HEK293 (cell line): ENCODE results near the gene SQSTM1.

Experiments
- OVOL3 ChIP-seq: fragments of 450-650 bp; formaldehyde crosslinking; IDR thresholded peaks from 2 replicates; pipeline ENCODE4 v1.5.1; 2016; ENCODE audit warnings: missing biosample characterization, missing genetic modification characterization
- PBX3 ChIP-seq: sonication (generic); formaldehyde crosslinking; IDR thresholded peaks from 2 replicates; pipeline ENCODE4 v1.8.1; 2022; ENCODE audit warnings: mild to moderate bottlenecking, moderate library complexity, missing genetic modification reagents
- ZNF169 ChIP-seq: fragments of 450-650 bp; formaldehyde crosslinking; IDR thresholded peaks from 2 replicates; pipeline ENCODE4 v1.5.1; 2016; ENCODE audit warnings: missing biosample characterization, missing genetic modification characterization
- ZNF266 ChIP-seq: fragments of 450-650 bp; formaldehyde crosslinking; IDR thresholded peaks from 2 replicates; pipeline ENCODE4 v1.5.1; 2016; ENCODE audit warnings: missing biosample characterization, missing genetic modification characterization, low read depth
- ZNF580 ChIP-seq: fragments of 450-650 bp; formaldehyde crosslinking; IDR thresholded peaks from 2 replicates; pipeline ENCODE4 v1.5.1; 2016; ENCODE audit warnings: missing biosample characterization, missing genetic modification characterization
- ZNF837 ChIP-seq: fragments of 450-650 bp; formaldehyde crosslinking; IDR thresholded peaks from 2 replicates; pipeline ENCODE4 v1.5.1; 2016; ENCODE audit warnings: missing biosample characterization, missing genetic modification characterization
- TF ChIP-seq, protein P1 (sequence below): fragments of 450-650 bp; formaldehyde crosslinking; IDR thresholded peaks from 2 replicates; pipeline ENCODE4 v1.5.1; 2016; ENCODE audit warnings: missing biosample characterization, missing genetic modification characterization
- TF ChIP-seq, protein P2 (sequence below): fragments of 450-650 bp; formaldehyde crosslinking; IDR thresholded peaks from 2 replicates; pipeline ENCODE4 v1.5.1; 2016; ENCODE audit warnings: missing biosample characterization, missing genetic modification characterization
- TF ChIP-seq, protein P3 (sequence below): fragments of 450-650 bp; formaldehyde crosslinking; IDR thresholded peaks from 2 replicates; pipeline ENCODE4 v1.5.1; 2016; ENCODE audit warnings: missing biosample characterization, missing genetic modification characterization, borderline replicate concordance

GRCh38 chr5:179794575-179794974 is 26.1 kb upstream of the SQSTM1 start:
- no peak for TF ChIP-seq ZNF169 (tag by site-specific recombination)
- TF ChIP-seq, protein P1, sequence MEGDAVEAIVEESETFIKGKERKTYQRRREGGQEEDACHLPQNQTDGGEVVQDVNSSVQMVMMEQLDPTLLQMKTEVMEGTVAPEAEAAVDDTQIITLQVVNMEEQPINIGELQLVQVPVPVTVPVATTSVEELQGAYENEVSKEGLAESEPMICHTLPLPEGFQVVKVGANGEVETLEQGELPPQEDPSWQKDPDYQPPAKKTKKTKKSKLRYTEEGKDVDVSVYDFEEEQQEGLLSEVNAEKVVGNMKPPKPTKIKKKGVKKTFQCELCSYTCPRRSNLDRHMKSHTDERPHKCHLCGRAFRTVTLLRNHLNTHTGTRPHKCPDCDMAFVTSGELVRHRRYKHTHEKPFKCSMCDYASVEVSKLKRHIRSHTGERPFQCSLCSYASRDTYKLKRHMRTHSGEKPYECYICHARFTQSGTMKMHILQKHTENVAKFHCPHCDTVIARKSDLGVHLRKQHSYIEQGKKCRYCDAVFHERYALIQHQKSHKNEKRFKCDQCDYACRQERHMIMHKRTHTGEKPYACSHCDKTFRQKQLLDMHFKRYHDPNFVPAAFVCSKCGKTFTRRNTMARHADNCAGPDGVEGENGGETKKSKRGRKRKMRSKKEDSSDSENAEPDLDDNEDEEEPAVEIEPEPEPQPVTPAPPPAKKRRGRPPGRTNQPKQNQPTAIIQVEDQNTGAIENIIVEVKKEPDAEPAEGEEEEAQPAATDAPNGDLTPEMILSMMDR (tag by site-specific recombination), result no peak
- no peak for TF ChIP-seq ZNF266 (tag by site-specific recombination)
- TF ChIP-seq ZNF837, result no peak
- TF ChIP-seq, protein P2, sequence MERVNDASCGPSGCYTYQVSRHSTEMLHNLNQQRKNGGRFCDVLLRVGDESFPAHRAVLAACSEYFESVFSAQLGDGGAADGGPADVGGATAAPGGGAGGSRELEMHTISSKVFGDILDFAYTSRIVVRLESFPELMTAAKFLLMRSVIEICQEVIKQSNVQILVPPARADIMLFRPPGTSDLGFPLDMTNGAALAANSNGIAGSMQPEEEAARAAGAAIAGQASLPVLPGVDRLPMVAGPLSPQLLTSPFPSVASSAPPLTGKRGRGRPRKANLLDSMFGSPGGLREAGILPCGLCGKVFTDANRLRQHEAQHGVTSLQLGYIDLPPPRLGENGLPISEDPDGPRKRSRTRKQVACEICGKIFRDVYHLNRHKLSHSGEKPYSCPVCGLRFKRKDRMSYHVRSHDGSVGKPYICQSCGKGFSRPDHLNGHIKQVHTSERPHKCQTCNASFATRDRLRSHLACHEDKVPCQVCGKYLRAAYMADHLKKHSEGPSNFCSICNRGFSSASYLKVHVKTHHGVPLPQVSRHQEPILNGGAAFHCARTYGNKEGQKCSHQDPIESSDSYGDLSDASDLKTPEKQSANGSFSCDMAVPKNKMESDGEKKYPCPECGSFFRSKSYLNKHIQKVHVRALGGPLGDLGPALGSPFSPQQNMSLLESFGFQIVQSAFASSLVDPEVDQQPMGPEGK (tag by site-specific recombination), result no peak
- no peak for TF ChIP-seq ZNF580 (tag by site-specific recombination)
- TF ChIP-seq, protein P3, sequence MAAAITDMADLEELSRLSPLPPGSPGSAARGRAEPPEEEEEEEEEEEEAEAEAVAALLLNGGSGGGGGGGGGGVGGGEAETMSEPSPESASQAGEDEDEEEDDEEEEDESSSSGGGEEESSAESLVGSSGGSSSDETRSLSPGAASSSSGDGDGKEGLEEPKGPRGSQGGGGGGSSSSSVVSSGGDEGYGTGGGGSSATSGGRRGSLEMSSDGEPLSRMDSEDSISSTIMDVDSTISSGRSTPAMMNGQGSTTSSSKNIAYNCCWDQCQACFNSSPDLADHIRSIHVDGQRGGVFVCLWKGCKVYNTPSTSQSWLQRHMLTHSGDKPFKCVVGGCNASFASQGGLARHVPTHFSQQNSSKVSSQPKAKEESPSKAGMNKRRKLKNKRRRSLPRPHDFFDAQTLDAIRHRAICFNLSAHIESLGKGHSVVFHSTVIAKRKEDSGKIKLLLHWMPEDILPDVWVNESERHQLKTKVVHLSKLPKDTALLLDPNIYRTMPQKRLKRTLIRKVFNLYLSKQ (tag by site-specific recombination), result no peak
- no peak for TF ChIP-seq OVOL3 (tag by site-specific recombination)
- TF ChIP-seq PBX3 (CRISPR knock-in tag), result no peak
